Right lobe of liver (tissue), 6 donors: ENCODE measurements around the gene CR1L. TPM values are rescaled to one million over a fixed set of nuclear protein-coding genes. Genes with fewer than 3 reads are reported as not detected.
"Not testable (repeated sequence)": the region's sequence is repeated elsewhere in the genome, so short reads cannot be mapped to it uniquely, and the experiment has no call there.

Experiments
- ATAC-seq, 4 donors: fragments of 200-7000 bp; cut with Tn5 transposase; one replicate each; pipeline ENCODE4 v1.9.1; 2020; ENCODE audit warnings: mild to moderate bottlenecking in 4 of 4, moderate library complexity in 4 of 4
- DNase-seq, 3 donors: peaks; one replicate each; pipeline ENCODE4 v3.0.0-alpha.2; 2020
- H3K27ac ChIP-seq, 3 donors: fragments of 200-600 bp; one replicate each; pipeline ENCODE4 v1.8.0; 2022
- H3K27me3 ChIP-seq, 2 donors: fragments of 200-600 bp; one replicate each; pipeline ENCODE4 v1.8.0; 2022
- H3K36me3 ChIP-seq, 4 donors: fragments of 200-600 bp; sonication (generic) in 1 of 4; one replicate each; pipeline versions ENCODE4 v1.5.1 to v1.8.0; 2017 to 2022; ENCODE audit warnings: control low read depth in 1 of 4
- H3K4me1 ChIP-seq, 4 donors: fragments of 200-600 bp; sonication (generic) in 1 of 4; one replicate each; pipeline versions ENCODE4 v1.5.1 to v1.8.0; 2017 to 2022; ENCODE audit warnings: control low read depth in 1 of 4
- H3K4me3 ChIP-seq, 3 donors: fragments of 200-600 bp; one replicate each; pipeline ENCODE4 v1.8.0; 2022
- H3K9me3 ChIP-seq, 4 donors: fragments of 200-600 bp; sonication (generic) in 1 of 4; one replicate each; pipeline versions ENCODE4 v1.5.1 to v1.8.0; 2017 to 2022; ENCODE audit warnings: control low read depth in 1 of 4
- POLR2A ChIP-seq: fragments of 450-650 bp; IDR thresholded peaks from one replicate; pipeline ENCODE4 v1.6.1; 2017; ENCODE audit warnings: antibody characterized with exemption, mild to moderate bottlenecking
- WGBS: methylation state at CpG from one replicate; pipeline ENCODE4 v1.1.6; 2018; ENCODE audit warnings: low coverage, low lambda C conversion rate; ENCODE audit not compliant: insufficient coverage; ENCODE audit errors: missing lambda C conversion rate; 5-methylcytosine and 5-hydroxymethylcytosine counted together
- intact Hi-C, 2 donors: fragments of 100-400 bp; cut with DNase I; formaldehyde crosslinking; loops; one replicate each; pipeline versions ENCODE4 v1.11.2 to v1.14.1; 2022
- total RNA-seq, 6 experiments: library from RNA; depleted of rRNA in 2 of 6; stranded (reverse); fragments of >200 nt in 2 of 6; fragmentation: NEBNext Ultra II Directional in 3 of 6; extraction: Animal tissue kit (Norgen Biotek cat#: 25700) in 3 of 6; gene quantifications; one replicate each; pipeline versions ENCODE4 v1.1.0 to v1.2.4, GENCODE V29; 2016 to 2023
- TF ChIP-seq, protein P1 (sequence below), 4 donors: fragments of 200-600 bp in 3 of 4; fragments of 450-650 bp in 1 of 4; IDR thresholded peaks; one replicate each; pipeline versions ENCODE4 v1.5.1 to v1.8.0; 2016 to 2022; ENCODE audit warnings: antibody characterized with exemption in 4 of 4, mild to moderate bottlenecking in 2 of 4
- donor health status: DM: no; HTN: yes; CAD: no.
- donor health status: DM: no; HTN: no; CAD: no.
- donor health status: DM: no; HTN: no; CAD: no.
- donor health status: DM: no; HTN: yes; CAD: no.
- donor health status: DM: no; HTN: yes; CAD: no.

CR1L gene
- total RNA-seq, 6 experiments from 2014 or later, result 0.12 to 1.2 (median 0.49) TPM; not detected in 1

DNA sequence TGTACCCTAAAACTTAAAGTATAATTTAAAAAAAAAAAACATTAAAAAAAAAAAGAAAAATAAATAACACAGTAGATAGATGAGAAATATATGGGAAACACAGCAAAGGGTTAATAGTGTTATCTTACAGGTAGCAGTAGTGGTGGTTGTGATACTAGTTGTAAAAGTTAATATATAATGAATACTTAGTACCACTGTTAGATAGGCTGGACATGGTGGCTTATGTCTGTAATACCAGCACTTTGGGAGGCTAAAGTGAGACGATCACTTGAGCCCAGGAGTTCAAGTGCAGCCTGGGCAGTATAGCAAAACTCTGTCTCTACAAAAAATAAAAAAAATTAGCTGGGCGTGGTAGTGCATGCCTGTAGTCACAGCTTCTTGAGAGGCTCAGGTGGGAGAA is 74.3 kb downstream of the CR1L start:
- Histone ChIP-seq H3K4me3 (no peak overlapping the region), H3K9me3 (no peaks in the 10 kb centered on the region), H3K4me1 (no peaks in the 10 kb centered on the region), H3K27me3 (no peaks in the 10 kb centered on the region), H3K36me3 (no peaks in the 10 kb centered on the region), H3K27ac (no peak overlapping the region)
- no peak for ATAC-seq
- 89% methylated on average over 2 of the region's 2 CpGs for WGBS
- no peak for DNase-seq
- TF ChIP-seq POLR2A, result no peak
- TF ChIP-seq, protein P1, sequence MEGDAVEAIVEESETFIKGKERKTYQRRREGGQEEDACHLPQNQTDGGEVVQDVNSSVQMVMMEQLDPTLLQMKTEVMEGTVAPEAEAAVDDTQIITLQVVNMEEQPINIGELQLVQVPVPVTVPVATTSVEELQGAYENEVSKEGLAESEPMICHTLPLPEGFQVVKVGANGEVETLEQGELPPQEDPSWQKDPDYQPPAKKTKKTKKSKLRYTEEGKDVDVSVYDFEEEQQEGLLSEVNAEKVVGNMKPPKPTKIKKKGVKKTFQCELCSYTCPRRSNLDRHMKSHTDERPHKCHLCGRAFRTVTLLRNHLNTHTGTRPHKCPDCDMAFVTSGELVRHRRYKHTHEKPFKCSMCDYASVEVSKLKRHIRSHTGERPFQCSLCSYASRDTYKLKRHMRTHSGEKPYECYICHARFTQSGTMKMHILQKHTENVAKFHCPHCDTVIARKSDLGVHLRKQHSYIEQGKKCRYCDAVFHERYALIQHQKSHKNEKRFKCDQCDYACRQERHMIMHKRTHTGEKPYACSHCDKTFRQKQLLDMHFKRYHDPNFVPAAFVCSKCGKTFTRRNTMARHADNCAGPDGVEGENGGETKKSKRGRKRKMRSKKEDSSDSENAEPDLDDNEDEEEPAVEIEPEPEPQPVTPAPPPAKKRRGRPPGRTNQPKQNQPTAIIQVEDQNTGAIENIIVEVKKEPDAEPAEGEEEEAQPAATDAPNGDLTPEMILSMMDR (IDR thresholded peaks at IDR 0.05), result no peak
- intact Hi-C loops, result no loop called here

- H3K36me3 ChIP-seq, intact Hi-C loops, DNase-seq, H3K4me3 ChIP-seq, H3K4me1 ChIP-seq, H3K9me3 ChIP-seq, H3K27me3 ChIP-seq, ATAC-seq, H3K27ac ChIP-seq: not testable (repeated sequence)
- 70% methylated on average over 4 of the region's 4 CpGs for WGBS
Measured at GRCh38 chr1:207728200-207728858, 83.4 kb downstream of the CR1L start.

DNA sequence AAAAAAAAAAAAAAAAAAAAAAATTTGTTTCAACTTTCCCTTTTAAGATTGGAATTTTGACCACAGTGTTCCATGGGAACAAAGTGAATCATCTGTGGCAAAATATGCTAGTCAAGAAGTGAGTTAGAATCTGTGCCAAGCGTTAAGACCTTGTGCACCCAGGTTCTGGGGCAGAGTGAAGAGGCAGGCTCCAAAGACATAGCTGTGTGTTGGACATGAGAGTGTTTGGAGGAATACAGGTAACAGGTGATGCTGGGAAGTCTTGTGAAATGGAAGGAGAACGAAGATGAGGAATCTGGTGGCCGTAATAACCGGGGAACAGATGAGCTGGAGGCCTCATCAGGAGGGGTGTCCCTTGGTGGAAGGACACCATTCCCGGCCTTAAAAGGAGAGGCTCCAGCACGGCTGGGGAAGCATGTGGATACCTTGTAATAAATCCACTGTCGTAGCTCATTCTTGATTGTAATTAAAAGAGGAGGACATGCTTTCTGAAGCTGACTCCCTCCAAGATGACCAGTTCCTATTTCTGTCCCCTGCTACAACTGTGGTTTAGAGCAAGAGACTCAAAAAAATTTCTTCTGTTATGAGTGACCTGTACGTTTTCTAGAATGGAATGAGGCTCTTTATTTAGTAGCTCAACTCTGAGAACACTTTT is 92.7 kb downstream of the CR1L start:
- peak overlapping the region in 1 of 3 donors; percentile 37 for H3K27ac ChIP-seq
- H3K27me3 ChIP-seq, H3K4me3 ChIP-seq, intact Hi-C loops, H3K36me3 ChIP-seq, DNase-seq, H3K9me3 ChIP-seq, H3K4me1 ChIP-seq: not testable (repeated sequence)
- ATAC-seq, result peak in 1 of 4 donors; percentile 43
- WGBS, result 80% methylated on average over 7 of the region's 8 CpGs

GRCh38 chr1:207738158-207738659 is 93.3 kb downstream of the CR1L start:
- H3K27ac ChIP-seq, DNase-seq, intact Hi-C loops, H3K36me3 ChIP-seq, H3K4me1 ChIP-seq, H3K27me3 ChIP-seq, H3K4me3 ChIP-seq, H3K9me3 ChIP-seq: not testable (repeated sequence)
- peak; percentile 33 to 90 (median 70) for ATAC-seq
- 20% methylated on average over 6 of the region's 6 CpGs for WGBS

GRCh38 chr1:207740207-207740606 is 95.3 kb downstream of the CR1L start:
- DNase-seq (no peak), ATAC-seq (no peak)
- no peak for TF ChIP-seq POLR2A
- TF ChIP-seq, protein P1 (IDR thresholded peaks at IDR 0.05), result no peak
- no peak overlapping the region for H3K27ac ChIP-seq
- H3K4me1 ChIP-seq, result peaks cover 0 to 7% (median 0%) of the 10 kb centered on the region in 4 donors
- H3K27me3 ChIP-seq, result no peaks in the 10 kb centered on the region
- no peaks in the 10 kb centered on the region for H3K9me3 ChIP-seq
- intact Hi-C loops, result no loop called here
- no peaks in the 10 kb centered on the region for H3K36me3 ChIP-seq
- no peak overlapping the region for H3K4me3 ChIP-seq
- 81% methylated on average over 2 of the region's 2 CpGs for WGBS

- intact Hi-C loops, result no loop called here
- no peaks in the 10 kb centered on the region for H3K27me3 ChIP-seq
- no peaks in the 10 kb centered on the region for H3K36me3 ChIP-seq
- H3K9me3 ChIP-seq, result no peaks in the 10 kb centered on the region
- WGBS, result 83% methylated on average over 1 of the region's 3 CpGs
- no peak overlapping the region for H3K27ac ChIP-seq
- DNase-seq, result no peak
- no peak overlapping the region for H3K4me3 ChIP-seq
- H3K4me1 ChIP-seq, result peaks cover 0 to 3% (median 0%) of the 10 kb centered on the region in 4 donors
- TF ChIP-seq, protein P1 (IDR thresholded peaks at IDR 0.05), result no peak
- no peak for TF ChIP-seq POLR2A
- no peak for ATAC-seq
Measured at GRCh38 chr1:207742850-207743555, 98.1 kb downstream of the CR1L start.
